ENCODE results near the gene LITAFD. TPM values are rescaled to one million over a fixed set of nuclear protein-coding genes. Genes with fewer than 3 reads are reported as not detected.

LITAFD gene
- total RNA-seq, 4 donors from 2014 or later = not detected

GRCh38 chr16:8864480-8865110, 17.6 kb upstream of the LITAFD start:
- TF ChIP-seq, protein P1, sequence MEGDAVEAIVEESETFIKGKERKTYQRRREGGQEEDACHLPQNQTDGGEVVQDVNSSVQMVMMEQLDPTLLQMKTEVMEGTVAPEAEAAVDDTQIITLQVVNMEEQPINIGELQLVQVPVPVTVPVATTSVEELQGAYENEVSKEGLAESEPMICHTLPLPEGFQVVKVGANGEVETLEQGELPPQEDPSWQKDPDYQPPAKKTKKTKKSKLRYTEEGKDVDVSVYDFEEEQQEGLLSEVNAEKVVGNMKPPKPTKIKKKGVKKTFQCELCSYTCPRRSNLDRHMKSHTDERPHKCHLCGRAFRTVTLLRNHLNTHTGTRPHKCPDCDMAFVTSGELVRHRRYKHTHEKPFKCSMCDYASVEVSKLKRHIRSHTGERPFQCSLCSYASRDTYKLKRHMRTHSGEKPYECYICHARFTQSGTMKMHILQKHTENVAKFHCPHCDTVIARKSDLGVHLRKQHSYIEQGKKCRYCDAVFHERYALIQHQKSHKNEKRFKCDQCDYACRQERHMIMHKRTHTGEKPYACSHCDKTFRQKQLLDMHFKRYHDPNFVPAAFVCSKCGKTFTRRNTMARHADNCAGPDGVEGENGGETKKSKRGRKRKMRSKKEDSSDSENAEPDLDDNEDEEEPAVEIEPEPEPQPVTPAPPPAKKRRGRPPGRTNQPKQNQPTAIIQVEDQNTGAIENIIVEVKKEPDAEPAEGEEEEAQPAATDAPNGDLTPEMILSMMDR (IDR thresholded peaks at IDR 0.05) = no peak
- DNase-seq (ENCODE audit: low spot score) (no peak), ATAC-seq (ENCODE audit: low FRiP score) (no peak)

DNA sequence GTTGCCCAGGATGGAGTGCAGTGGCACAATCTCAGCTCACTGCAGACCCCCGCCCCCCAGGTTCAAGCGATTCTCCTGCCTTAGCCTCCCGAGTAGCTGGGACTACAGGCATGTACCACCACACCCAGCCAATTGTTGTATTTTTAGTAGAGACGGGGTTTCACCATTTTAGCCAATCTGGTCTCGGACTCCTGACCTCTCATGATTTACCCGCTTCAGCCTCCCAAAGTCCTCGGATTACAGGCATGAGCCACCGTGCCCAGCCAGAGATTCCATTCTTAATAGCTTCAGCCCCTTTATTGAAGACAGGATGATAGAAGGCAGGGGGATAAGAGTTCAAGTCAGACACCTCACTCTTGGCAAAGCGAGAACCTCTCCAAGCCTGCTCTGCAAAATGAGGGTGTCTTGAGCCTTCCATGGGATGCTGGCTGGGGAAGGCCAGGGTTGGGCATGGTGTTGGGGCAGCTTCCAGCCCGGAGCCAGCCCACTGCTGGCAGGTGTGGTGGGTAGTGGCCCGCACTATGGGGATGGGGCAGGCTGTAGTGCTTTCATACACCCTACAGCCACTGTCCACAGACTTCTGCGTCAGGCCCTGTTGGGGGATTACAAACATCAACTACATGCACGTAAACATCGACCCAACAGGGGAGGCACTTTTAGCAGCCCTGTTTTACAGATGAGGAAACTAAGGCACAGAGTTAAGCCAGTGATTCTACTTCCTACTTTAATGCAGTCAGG, 16.8 kb upstream of the LITAFD start:
- DNase-seq (ENCODE audit: low spot score) = no peak
- TF ChIP-seq, protein P1 (IDR thresholded peaks at IDR 0.05) = no peak
- no peak for ATAC-seq (ENCODE audit: low FRiP score)

- DNase-seq (ENCODE audit: low spot score) (no peak), ATAC-seq (ENCODE audit: low FRiP score) (no peak)
- TF ChIP-seq, protein P1 (IDR thresholded peaks at IDR 0.05) = no peak
Observed at GRCh38 chr16:8866118-8866883, 15.8 kb upstream of the LITAFD start.

DNA sequence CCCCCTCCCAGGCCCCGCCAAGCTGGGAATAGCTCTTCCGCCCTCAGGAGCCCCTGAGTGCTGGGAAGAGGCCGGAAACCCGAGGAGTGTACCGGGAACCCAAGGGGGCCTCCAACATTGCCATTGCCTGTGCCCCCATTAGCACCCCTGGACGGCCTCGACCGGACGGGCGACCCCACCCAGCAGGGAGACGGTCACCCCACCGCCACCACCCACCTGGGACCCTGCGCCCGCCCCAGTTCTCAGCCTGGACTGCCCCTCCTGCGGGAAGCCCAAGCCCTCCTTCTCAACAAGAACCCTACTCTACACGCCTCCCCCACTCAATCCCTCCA, 15.3 kb upstream of the LITAFD start:
- ATAC-seq (ENCODE audit: low FRiP score) = no peak

GRCh38 chr16:8867216-8867931, 14.8 kb upstream of the LITAFD start:
- DNase-seq (ENCODE audit: low spot score) = peak; percentile 51
- no peak for ATAC-seq (ENCODE audit: low FRiP score)
- TF ChIP-seq, protein P1 (IDR thresholded peaks at IDR 0.05) = no peak

More for the DNA sequence above, 15.3 kb upstream of the LITAFD start:
- TF ChIP-seq, protein P1 (IDR thresholded peaks at IDR 0.05) = no peak
- DNase-seq (ENCODE audit: low spot score) = no peak

- TF ChIP-seq, protein P1 (IDR thresholded peaks at IDR 0.05) = no peak
- ATAC-seq (ENCODE audit: low FRiP score) (no peak), DNase-seq (ENCODE audit: low spot score) (no peak)
Observed at GRCh38 chr16:8867932-8868415, 14.2 kb upstream of the LITAFD start.
